ENCODE data around the gene ARHGEF40.
A peak's percentile ranks its signal among the peaks of the same experiment; 100 is the strongest.

Gene ARHGEF40

GRCh38 chr14:21071225-21072030, 1.3 kb downstream of the ARHGEF40 start:
- Histone ChIP-seq H3K27ac (ENCODE audit: low read depth, low read length) (peak overlapping the region; percentile 88), H3K9ac (ENCODE audit: low read length) (peak overlapping the region; percentile 95), H3K4me3 (ENCODE audit: low read length) (peak overlapping the region; percentile 94), H3K27me3 (ENCODE audit: control insufficient read depth, insufficient read depth, low read length) (no peaks in the 10 kb centered on the region), H3K36me3 (ENCODE audit: control insufficient read depth, insufficient read depth, low read length) (peaks cover 28% of the 10 kb centered on the region), H3K4me1 (ENCODE audit: control insufficient read depth, insufficient read depth, low read length) (peaks cover 26% of the 10 kb centered on the region)

- Histone ChIP-seq H3K27me3 (ENCODE audit: control insufficient read depth, insufficient read depth, low read length) (no peaks in the 10 kb centered on the region), H3K9ac (ENCODE audit: low read length) (peak overlapping the region; percentile 35), H3K27ac (ENCODE audit: low read depth, low read length) (peak overlapping the region; percentile 88), H3K4me1 (ENCODE audit: control insufficient read depth, insufficient read depth, low read length) (peaks cover 26% of the 10 kb centered on the region), H3K36me3 (ENCODE audit: control insufficient read depth, insufficient read depth, low read length) (peaks cover 32% of the 10 kb centered on the region), H3K4me3 (ENCODE audit: low read length) (peak overlapping the region; percentile 94)
Measured at GRCh38 chr14:21072031-21072473, 1.9 kb downstream of the ARHGEF40 start.

GRCh38 chr14:21072781-21073339, 2.8 kb downstream of the ARHGEF40 start:
- Histone ChIP-seq H3K9ac (ENCODE audit: low read length) (no peak overlapping the region), H3K27me3 (ENCODE audit: control insufficient read depth, insufficient read depth, low read length) (no peaks in the 10 kb centered on the region), H3K4me3 (ENCODE audit: low read length) (no peak overlapping the region), H3K4me1 (ENCODE audit: control insufficient read depth, insufficient read depth, low read length) (peaks cover 26% of the 10 kb centered on the region), H3K36me3 (ENCODE audit: control insufficient read depth, insufficient read depth, low read length) (peaks cover 32% of the 10 kb centered on the region), H3K27ac (ENCODE audit: low read depth, low read length) (peak overlapping the region; percentile 88)

GRCh38 chr14:21073921-21074320, 3.8 kb downstream of the ARHGEF40 start:
- Histone ChIP-seq H3K27me3 (ENCODE audit: control insufficient read depth, insufficient read depth, low read length) (no peaks in the 10 kb centered on the region), H3K9ac (ENCODE audit: low read length) (no peak overlapping the region), H3K4me3 (ENCODE audit: low read length) (no peak overlapping the region), H3K27ac (ENCODE audit: low read depth, low read length) (no peak overlapping the region), H3K36me3 (ENCODE audit: control insufficient read depth, insufficient read depth, low read length) (peaks cover 40% of the 10 kb centered on the region), H3K4me1 (ENCODE audit: control insufficient read depth, insufficient read depth, low read length) (peaks cover 22% of the 10 kb centered on the region)

- Histone ChIP-seq H3K4me1 (ENCODE audit: control insufficient read depth, insufficient read depth, low read length) (peaks cover 16% of the 10 kb centered on the region), H3K36me3 (ENCODE audit: control insufficient read depth, insufficient read depth, low read length) (peaks cover 45% of the 10 kb centered on the region), H3K4me3 (ENCODE audit: low read length) (no peak overlapping the region), H3K27ac (ENCODE audit: low read depth, low read length) (no peak overlapping the region), H3K9ac (ENCODE audit: low read length) (no peak overlapping the region), H3K27me3 (ENCODE audit: control insufficient read depth, insufficient read depth, low read length) (no peaks in the 10 kb centered on the region)
Measured at GRCh38 chr14:21074398-21075272, 4.5 kb downstream of the ARHGEF40 start.

GRCh38 chr14:21075719-21076437, 5.8 kb downstream of the ARHGEF40 start:
- Histone ChIP-seq H3K4me1 (ENCODE audit: control insufficient read depth, insufficient read depth, low read length) (peaks cover 16% of the 10 kb centered on the region), H3K27ac (ENCODE audit: low read depth, low read length) (no peak overlapping the region), H3K27me3 (ENCODE audit: control insufficient read depth, insufficient read depth, low read length) (no peaks in the 10 kb centered on the region), H3K36me3 (ENCODE audit: control insufficient read depth, insufficient read depth, low read length) (peaks cover 53% of the 10 kb centered on the region), H3K4me3 (ENCODE audit: low read length) (no peak overlapping the region), H3K9ac (ENCODE audit: low read length) (no peak overlapping the region)

- Histone ChIP-seq H3K36me3 (ENCODE audit: control insufficient read depth, insufficient read depth, low read length) (peaks cover 67% of the 10 kb centered on the region), H3K4me1 (ENCODE audit: control insufficient read depth, insufficient read depth, low read length) (peaks cover 4% of the 10 kb centered on the region), H3K4me3 (ENCODE audit: low read length) (no peak overlapping the region), H3K27ac (ENCODE audit: low read depth, low read length) (no peak overlapping the region), H3K27me3 (ENCODE audit: control insufficient read depth, insufficient read depth, low read length) (no peaks in the 10 kb centered on the region), H3K9ac (ENCODE audit: low read length) (no peak overlapping the region)
Measured at GRCh38 chr14:21077672-21078071, 7.6 kb downstream of the ARHGEF40 start.

GRCh38 chr14:21078287-21078686, 8.2 kb downstream of the ARHGEF40 start:
- Histone ChIP-seq H3K9ac (ENCODE audit: low read length) (no peak overlapping the region), H3K4me3 (ENCODE audit: low read length) (no peak overlapping the region), H3K36me3 (ENCODE audit: control insufficient read depth, insufficient read depth, low read length) (peaks cover 64% of the 10 kb centered on the region), H3K27ac (ENCODE audit: low read depth, low read length) (no peak overlapping the region), H3K4me1 (ENCODE audit: control insufficient read depth, insufficient read depth, low read length) (no peaks in the 10 kb centered on the region), H3K27me3 (ENCODE audit: control insufficient read depth, insufficient read depth, low read length) (no peaks in the 10 kb centered on the region)

GRCh38 chr14:21078726-21079125, 8.6 kb downstream of the ARHGEF40 start:
- Histone ChIP-seq H3K9ac (ENCODE audit: low read length) (no peak overlapping the region), H3K27me3 (ENCODE audit: control insufficient read depth, insufficient read depth, low read length) (no peaks in the 10 kb centered on the region), H3K36me3 (ENCODE audit: control insufficient read depth, insufficient read depth, low read length) (peaks cover 64% of the 10 kb centered on the region), H3K27ac (ENCODE audit: low read depth, low read length) (no peak overlapping the region), H3K4me1 (ENCODE audit: control insufficient read depth, insufficient read depth, low read length) (no peaks in the 10 kb centered on the region), H3K4me3 (ENCODE audit: low read length) (no peak overlapping the region)

GRCh38 chr14:21081521-21082142, 11.5 kb downstream of the ARHGEF40 start:
- Histone ChIP-seq H3K27ac (ENCODE audit: low read depth, low read length) (no peak overlapping the region), H3K4me3 (ENCODE audit: low read length) (no peak overlapping the region), H3K9ac (ENCODE audit: low read length) (no peak overlapping the region), H3K27me3 (ENCODE audit: control insufficient read depth, insufficient read depth, low read length) (no peaks in the 10 kb centered on the region), H3K36me3 (ENCODE audit: control insufficient read depth, insufficient read depth, low read length) (peaks cover 51% of the 10 kb centered on the region), H3K4me1 (ENCODE audit: control insufficient read depth, insufficient read depth, low read length) (no peaks in the 10 kb centered on the region)

GRCh38 chr14:21083565-21084325, 13.6 kb downstream of the ARHGEF40 start:
- H3K27me3 ChIP-seq (ENCODE audit: control insufficient read depth, insufficient read depth, low read length) = no peaks in the 10 kb centered on the region
- no peak overlapping the region for H3K4me3 ChIP-seq (ENCODE audit: low read length)
- H3K27ac ChIP-seq (ENCODE audit: low read depth, low read length) = no peak overlapping the region
- peaks cover 45% of the 10 kb centered on the region for H3K36me3 ChIP-seq (ENCODE audit: control insufficient read depth, insufficient read depth, low read length)
- no peaks in the 10 kb centered on the region for H3K4me1 ChIP-seq (ENCODE audit: control insufficient read depth, insufficient read depth, low read length)
- H3K9ac ChIP-seq (ENCODE audit: low read length) = no peak overlapping the region
